Activated T-cell treated with anti-CD3 and anti-CD28 coated beads, Interleukin-2, amount 50 U/mL, for 24 hours (primary cell): Measurements from ENCODE around the gene VGLL3.
"Not testable (repeated sequence)": the region's sequence is repeated elsewhere in the genome, so short reads cannot be mapped to it uniquely, and the experiment has no call there.

Experiments
- DNase-seq: peaks from one replicate; pipeline ENCODE4 v3.0.0-alpha.2; 2020
- H3K27ac Mint-ChIP-seq: 2 replicates; pipeline ENCODE4 v1.8.0; 2020; ENCODE audit warnings: mild to moderate bottlenecking, mixed read lengths
- H3K27me3 Mint-ChIP-seq: 2 replicates; pipeline ENCODE4 v1.8.0; 2020; ENCODE audit warnings: mixed read lengths
- H3K36me3 Mint-ChIP-seq: 2 replicates; pipeline ENCODE4 v1.8.0; 2020; ENCODE audit warnings: low read depth, mixed read lengths
- H3K4me1 Mint-ChIP-seq: 2 replicates; pipeline ENCODE4 v1.8.0; 2020; ENCODE audit warnings: low read depth, mixed read lengths
- H3K4me3 Mint-ChIP-seq: 2 replicates; pipeline ENCODE4 v1.8.0; 2020; ENCODE audit warnings: mild to moderate bottlenecking, moderate library complexity, mixed read lengths
- H3K9me3 Mint-ChIP-seq: 2 replicates; pipeline ENCODE4 v1.8.0; 2020; ENCODE audit warnings: mixed read lengths

VGLL3 gene, protein sequence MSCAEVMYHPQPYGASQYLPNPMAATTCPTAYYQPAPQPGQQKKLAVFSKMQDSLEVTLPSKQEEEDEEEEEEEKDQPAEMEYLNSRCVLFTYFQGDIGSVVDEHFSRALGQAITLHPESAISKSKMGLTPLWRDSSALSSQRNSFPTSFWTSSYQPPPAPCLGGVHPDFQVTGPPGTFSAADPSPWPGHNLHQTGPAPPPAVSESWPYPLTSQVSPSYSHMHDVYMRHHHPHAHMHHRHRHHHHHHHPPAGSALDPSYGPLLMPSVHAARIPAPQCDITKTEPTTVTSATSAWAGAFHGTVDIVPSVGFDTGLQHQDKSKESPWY

DNA sequence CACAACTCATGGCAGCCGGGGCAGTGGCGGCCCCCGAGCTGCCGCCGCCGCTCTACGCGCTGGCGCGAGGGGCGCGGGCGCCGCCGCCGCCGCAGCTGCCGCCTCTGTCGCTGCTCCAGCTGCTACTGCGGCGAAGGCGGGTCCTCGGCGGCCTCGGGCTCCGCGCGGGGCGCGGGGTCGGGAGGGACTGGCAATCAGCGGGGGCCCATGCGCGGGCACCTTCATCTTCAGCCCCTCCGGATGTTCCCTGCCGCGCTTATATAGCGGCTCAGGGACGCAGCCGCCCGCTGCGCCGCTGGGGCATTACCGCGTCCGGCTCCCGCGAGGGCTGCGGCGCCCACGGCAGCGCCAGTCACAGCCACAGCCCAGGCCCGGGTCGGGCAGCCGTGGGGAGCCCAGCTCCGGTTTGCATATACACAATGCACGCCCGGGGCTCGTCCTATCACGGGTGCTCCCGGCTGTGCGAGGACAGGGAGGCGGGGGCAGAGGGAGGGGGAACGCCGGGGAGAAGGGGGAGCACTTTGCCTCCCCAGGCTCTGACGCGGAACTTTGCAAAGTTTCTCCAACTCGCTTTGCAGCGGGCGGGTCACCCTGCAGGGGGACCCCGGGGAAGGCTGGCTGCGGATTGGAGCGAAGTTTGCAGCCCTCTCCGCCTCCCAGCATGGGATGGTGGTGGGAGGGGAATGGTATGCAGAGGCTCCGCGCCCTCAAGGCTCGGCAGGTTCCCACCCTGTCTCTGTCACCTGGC lies at the start of gene VGLL3:
Gene VGLL3 (minus strand): TSS at position 416 of the 748 bp plus-strand sequence. CDS start 406 bp downstream, at position 10.
- Mint-ChIP-seq H3K36me3 (no peaks in the 10 kb centered on the region), H3K4me3 (no peak within 1 kb of the TSS), H3K9me3 (no peaks in the 10 kb centered on the region), H3K4me1 (peaks cover 2% of the 10 kb centered on the region), H3K27ac (no peak within 1 kb of the TSS), H3K27me3 (peaks cover 34% of the 10 kb centered on the region)
- DNase-seq: peak; percentile 32

DNA sequence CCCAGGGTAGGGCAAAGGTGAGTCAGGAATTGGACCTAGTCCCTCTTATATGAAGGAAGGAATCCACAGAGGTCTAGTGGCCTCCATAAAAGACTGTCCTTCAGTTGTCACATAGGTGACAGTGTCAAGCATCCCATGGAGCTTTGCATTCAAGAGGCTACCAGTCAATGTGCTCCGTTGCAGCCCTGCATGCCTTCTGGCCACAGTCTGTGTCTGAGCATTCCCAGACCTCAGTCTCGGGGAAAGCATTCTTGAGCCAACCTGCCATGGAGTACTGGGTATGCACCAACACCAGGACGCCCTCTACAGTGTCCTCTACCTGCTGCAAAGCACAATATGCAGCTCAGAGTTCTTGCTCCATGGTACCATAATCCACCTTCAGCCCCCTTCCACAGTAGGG lies 46.7 kb upstream of the VGLL3 start:
- no peaks in the 10 kb centered on the region for H3K4me1 Mint-ChIP-seq
- H3K4me3 Mint-ChIP-seq: no peak overlapping the region
- no peaks in the 10 kb centered on the region for H3K9me3 Mint-ChIP-seq
- no peak overlapping the region for H3K27ac Mint-ChIP-seq
- no peak for DNase-seq
- H3K36me3 Mint-ChIP-seq: no peaks in the 10 kb centered on the region
- H3K27me3 Mint-ChIP-seq: no peaks in the 10 kb centered on the region

DNA sequence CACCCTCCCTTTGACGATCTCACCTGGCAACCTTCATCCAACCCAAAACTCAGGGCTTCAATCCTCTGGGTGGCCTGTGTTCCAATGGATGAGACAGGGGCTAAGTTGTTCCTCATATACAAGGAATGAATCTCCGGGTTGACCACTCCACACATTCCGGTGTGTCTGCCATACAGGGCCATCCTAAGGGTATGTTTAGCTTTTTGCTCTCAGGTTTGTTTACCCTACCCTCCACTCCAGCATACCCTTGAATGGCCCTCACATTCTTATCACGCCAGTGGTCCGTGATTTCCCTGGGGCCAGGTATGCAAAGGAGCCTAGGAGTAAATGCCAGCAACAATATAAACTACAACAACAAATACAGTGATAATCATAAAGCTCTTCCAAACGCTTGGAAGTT lies 45.7 kb upstream of the VGLL3 start:
- Mint-ChIP-seq H3K36me3 (no peaks in the 10 kb centered on the region), H3K4me3 (no peak overlapping the region), H3K27ac (no peak overlapping the region), H3K4me1 (no peaks in the 10 kb centered on the region), H3K9me3 (no peaks in the 10 kb centered on the region), H3K27me3 (no peaks in the 10 kb centered on the region)
- DNase-seq: no peak

DNA sequence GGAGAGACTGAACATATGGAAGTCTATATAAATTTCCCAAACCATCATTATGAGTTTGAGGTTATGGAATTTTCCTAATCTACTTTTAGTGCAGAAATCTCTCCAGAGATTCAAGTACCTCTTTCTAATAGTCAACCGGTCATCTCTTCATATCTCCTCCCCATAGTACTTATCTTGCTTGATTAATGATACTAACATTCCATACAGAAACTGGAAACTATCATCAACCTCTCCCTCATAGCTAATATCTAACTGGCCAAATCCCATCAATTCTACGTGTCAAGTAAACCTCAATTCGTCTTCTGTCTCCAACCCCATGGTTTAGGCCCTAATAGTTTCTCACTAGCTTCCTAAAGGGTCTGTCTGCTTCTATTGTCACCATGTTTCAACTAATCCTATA lies 44.4 kb upstream of the VGLL3 start:
- H3K27me3 Mint-ChIP-seq: no peaks in the 10 kb centered on the region
- no peaks in the 10 kb centered on the region for H3K4me1 Mint-ChIP-seq
- no peak overlapping the region for H3K27ac Mint-ChIP-seq
- no peak overlapping the region for H3K4me3 Mint-ChIP-seq
- no peaks in the 10 kb centered on the region for H3K9me3 Mint-ChIP-seq
- H3K36me3 Mint-ChIP-seq: no peaks in the 10 kb centered on the region
- no peak for DNase-seq

DNA sequence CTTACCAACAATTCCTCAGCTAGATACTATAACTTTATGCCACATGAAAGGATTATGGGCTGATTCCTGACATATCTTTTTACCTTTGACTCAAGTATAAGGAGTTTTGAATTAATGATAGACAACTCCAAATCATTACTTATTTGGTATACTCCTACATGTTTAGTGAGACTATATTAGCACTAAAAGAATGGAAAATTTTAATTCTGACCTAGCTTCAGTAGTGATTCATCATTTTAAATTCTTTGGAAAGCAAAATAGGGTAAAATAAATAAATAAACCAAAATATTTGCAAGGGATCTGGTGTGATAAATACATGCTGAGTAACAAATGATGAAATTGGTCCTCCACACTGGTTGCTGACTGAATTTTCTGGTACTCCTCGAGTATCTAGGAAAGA lies 42.3 kb upstream of the VGLL3 start:
- Mint-ChIP-seq H3K36me3 (no peaks in the 10 kb centered on the region), H3K4me3 (no peak overlapping the region), H3K4me1 (no peaks in the 10 kb centered on the region), H3K27me3 (no peaks in the 10 kb centered on the region), H3K27ac (no peak overlapping the region), H3K9me3 (peaks cover 2% of the 10 kb centered on the region)
- DNase-seq: no peak

DNA sequence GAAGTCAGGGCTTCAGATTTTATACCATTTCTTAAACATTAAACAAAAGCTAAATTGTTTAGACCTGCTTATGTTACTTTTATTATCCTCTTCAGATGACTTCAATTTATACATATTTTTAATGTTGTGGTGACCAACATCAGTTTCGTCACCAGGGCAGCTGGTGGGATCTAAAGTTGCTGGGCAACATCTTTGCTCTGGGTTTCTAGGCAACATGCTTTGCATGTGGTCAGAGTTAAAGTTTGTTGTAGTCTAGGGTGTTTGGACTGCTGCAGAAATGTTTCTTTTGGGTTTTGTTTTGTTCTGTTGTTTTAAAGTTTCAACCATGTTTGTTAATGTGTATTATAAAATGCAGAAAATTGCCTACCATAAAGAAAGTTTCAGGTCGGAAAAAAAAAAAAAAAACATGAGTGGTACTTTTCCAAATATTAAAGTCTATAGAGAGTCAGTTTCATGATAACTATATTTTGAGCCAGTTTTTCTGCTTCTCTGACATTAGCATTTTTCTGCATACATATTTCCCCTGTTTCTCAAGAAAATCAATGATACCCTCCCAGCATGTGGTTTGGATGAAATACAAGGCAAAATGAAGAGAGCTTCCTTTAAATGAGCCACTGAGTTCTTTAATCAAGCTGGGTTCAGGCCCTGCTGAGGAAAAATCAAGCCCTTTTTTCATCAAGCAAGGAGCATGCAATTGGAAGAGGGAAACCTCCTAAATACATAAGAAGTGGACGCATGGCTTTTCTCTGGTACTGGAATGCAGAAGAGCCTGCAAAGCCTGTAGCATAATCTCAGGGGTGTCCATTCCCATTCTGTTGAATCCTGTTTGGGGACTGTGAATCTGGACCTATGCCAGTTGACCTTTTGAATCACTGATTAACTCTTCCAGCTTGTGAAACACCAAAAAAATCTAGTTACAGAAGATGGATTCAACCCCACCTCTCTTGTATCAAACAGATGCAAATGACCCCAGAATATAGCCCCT lies 35.0 kb upstream of the VGLL3 start:
- Mint-ChIP-seq H3K27ac (no peak overlapping the region), H3K9me3 (peaks cover 5% of the 10 kb centered on the region), H3K36me3 (no peaks in the 10 kb centered on the region), H3K4me3 (no peak overlapping the region), H3K4me1 (no peaks in the 10 kb centered on the region), H3K27me3 (no peaks in the 10 kb centered on the region)
- no peak for DNase-seq

DNA sequence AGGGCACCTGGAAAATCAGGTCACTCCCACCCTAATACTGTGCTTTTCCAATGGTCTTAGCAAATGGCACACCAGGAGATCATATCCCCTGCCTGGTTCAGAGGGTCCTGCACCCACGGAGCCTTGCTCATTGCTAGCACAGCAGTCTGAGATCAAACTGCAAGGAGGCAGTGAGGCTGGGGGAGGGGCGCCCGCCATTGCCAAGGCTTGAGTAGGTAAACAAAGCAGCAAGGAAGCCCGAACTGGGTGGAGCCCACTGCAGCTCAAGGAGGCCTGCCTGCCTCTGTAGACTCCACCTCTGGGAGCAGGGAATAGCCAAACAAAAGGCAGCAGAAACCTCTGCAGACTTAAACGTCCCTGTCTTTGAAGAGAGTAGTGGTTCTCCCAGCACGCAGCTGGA lies 26.4 kb upstream of the VGLL3 start:
- H3K27me3 Mint-ChIP-seq, H3K4me1 Mint-ChIP-seq, H3K27ac Mint-ChIP-seq, H3K4me3 Mint-ChIP-seq, DNase-seq, H3K36me3 Mint-ChIP-seq: not testable (repeated sequence)
- H3K9me3 Mint-ChIP-seq: peaks cover 14% of the 10 kb centered on the region

DNA sequence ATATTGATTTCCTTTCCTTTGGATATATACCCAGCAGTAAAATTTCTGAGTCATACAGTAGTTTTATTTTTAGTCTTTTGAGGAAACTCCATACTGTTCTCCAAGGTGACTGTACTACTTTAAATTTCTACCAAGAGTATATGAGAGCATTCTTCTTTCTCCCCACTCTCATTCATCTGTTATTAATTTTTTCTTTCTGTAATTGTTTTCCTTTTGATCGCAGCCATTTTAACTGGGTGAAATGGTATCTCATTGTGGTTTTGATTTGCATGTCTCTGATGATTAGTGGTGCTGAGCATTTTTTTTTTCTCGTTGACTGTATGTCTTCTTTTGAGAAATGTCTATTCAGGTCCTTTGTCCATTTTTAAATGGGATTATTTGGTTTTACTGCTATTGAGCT lies 18.3 kb upstream of the VGLL3 start:
- DNase-seq: no peak
- no peaks in the 10 kb centered on the region for H3K27me3 Mint-ChIP-seq
- no peak overlapping the region for H3K27ac Mint-ChIP-seq
- H3K36me3 Mint-ChIP-seq: no peaks in the 10 kb centered on the region
- no peaks in the 10 kb centered on the region for H3K4me1 Mint-ChIP-seq
- no peak overlapping the region for H3K4me3 Mint-ChIP-seq
- H3K9me3 Mint-ChIP-seq: peaks cover 3% of the 10 kb centered on the region

DNA sequence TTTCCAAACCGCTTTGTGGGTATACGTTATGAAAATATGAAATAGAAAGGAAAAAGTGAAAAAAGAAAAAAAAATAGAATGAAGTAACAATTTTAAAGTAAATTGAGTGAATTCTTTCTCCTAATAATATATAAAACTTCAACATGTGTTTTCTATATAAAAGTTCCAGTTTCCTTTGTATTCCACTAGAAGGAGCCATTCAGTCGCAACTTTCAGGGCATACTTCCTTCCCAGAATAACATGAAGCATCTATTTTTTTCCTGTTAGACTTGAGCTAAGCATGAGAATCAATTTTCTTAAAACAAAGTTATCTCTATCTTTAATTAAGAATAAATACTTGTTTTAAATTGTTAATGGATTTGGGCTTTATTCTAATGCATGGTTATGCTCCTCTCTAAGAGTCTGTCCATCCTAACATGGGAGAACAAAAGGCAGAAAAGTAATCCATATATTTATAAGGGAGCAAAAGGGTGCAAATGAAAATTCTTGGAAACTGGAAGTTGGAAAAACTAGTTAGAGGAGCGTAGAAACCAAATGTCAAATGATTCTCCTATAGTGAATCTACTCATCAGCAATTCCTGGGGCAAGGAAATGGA lies 16.0 kb upstream of the VGLL3 start:
- no peak for DNase-seq
- H3K4me3 Mint-ChIP-seq: no peak overlapping the region
- H3K27ac Mint-ChIP-seq: no peak overlapping the region
- H3K36me3 Mint-ChIP-seq: no peaks in the 10 kb centered on the region
- H3K4me1 Mint-ChIP-seq: no peaks in the 10 kb centered on the region
- no peaks in the 10 kb centered on the region for H3K27me3 Mint-ChIP-seq
- peaks cover 3% of the 10 kb centered on the region for H3K9me3 Mint-ChIP-seq

DNA sequence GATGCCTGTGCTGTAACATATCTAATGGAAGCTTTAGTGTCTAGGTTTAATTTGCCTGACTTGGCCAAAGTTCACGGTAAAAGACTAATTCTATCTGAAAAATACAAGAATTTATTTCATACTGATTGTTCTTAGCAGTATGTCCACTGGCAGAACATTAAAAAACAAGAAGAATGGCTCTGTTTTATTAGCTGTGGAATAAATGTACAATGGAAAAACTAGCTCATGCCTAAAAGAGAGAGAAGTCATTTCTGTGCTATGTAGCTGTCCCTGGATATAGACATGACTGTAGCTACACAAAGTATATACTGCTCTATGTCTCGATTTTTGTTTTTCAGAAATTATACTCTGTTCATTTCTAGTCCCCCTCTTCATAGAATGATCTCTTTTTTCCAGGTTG lies 13.9 kb upstream of the VGLL3 start:
- Mint-ChIP-seq H3K27me3 (no peaks in the 10 kb centered on the region), H3K27ac (no peak overlapping the region), H3K36me3 (no peaks in the 10 kb centered on the region), H3K9me3 (peaks cover 3% of the 10 kb centered on the region), H3K4me1 (no peaks in the 10 kb centered on the region), H3K4me3 (no peak overlapping the region)
- no peak for DNase-seq

DNA sequence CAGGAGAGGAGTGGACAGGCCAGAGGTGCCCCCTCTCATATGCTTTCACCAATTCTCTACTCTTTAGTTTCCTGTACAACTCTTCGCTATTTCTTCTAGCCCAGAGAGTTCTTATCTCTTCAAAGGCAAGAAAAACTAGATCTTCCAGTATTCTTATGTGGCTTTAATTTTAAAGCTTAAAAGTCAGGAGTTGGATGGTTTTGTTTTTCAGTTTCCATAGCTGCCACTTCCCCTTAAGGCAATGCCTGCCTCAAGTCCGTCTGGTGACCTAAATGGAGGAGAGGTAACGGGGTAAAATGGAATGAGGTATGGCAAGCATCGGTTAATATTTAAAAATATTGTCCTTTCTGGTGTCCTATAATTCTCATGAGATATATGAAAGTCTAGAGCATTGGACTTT lies 11.4 kb upstream of the VGLL3 start:
- H3K27me3 Mint-ChIP-seq: no peaks in the 10 kb centered on the region
- no peaks in the 10 kb centered on the region for H3K36me3 Mint-ChIP-seq
- DNase-seq: no peak
- H3K4me3 Mint-ChIP-seq: no peak overlapping the region
- H3K9me3 Mint-ChIP-seq: no peaks in the 10 kb centered on the region
- no peaks in the 10 kb centered on the region for H3K4me1 Mint-ChIP-seq
- no peak overlapping the region for H3K27ac Mint-ChIP-seq

DNA sequence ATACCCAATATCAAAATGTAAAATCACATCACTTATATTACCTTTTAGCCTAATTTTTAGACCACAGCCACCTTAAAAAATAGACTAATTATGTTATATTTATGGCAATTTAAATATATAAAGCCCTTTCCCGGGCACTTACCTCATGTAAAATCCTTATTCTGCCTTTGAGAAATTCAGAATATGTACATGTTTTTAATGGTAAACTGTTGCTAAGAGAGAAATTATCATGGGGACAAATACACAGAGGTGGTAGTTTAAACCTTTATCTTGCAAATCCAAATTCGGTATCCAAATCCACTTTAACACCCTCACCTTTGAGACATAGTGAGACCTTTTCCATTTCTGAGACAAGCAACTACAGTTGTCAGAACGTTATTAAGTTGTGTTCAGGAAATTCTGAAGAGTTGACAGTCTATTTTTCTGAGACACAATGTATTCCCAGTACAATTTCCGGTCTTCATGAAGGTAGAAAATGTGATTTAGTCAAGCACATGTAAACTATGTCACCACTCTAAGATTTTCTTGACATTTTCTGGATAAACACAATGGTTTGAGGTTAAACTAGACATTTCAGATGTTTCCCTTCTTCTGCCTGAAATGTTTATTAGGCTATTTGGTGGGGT lies 10.6 kb upstream of the VGLL3 start:
- DNase-seq: no peak
- Mint-ChIP-seq H3K27me3 (no peaks in the 10 kb centered on the region), H3K27ac (no peak overlapping the region), H3K4me1 (no peaks in the 10 kb centered on the region), H3K4me3 (no peak overlapping the region), H3K36me3 (no peaks in the 10 kb centered on the region), H3K9me3 (no peaks in the 10 kb centered on the region)

DNA sequence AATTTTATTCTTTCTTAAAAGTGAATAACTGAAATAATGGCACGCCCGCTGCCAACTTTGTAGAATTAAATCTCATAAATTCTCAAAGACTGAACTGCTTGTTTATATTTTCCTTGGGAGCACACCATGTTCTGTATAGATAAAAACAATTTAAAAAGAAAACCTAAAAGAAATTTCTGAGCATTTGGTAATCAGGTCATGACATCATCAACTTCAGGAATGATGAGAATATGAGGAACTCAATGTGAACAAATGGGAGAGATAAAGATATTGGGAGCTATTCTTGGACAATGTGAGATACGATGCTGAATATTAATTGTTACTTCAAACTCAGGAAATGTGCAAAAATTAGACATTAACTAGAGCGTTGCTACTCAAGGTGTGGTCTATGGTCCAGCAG lies 10.0 kb upstream of the VGLL3 start:
- DNase-seq: no peak
- Mint-ChIP-seq H3K4me1 (no peaks in the 10 kb centered on the region), H3K27ac (no peak overlapping the region), H3K9me3 (no peaks in the 10 kb centered on the region), H3K4me3 (no peak overlapping the region), H3K27me3 (no peaks in the 10 kb centered on the region), H3K36me3 (no peaks in the 10 kb centered on the region)

DNA sequence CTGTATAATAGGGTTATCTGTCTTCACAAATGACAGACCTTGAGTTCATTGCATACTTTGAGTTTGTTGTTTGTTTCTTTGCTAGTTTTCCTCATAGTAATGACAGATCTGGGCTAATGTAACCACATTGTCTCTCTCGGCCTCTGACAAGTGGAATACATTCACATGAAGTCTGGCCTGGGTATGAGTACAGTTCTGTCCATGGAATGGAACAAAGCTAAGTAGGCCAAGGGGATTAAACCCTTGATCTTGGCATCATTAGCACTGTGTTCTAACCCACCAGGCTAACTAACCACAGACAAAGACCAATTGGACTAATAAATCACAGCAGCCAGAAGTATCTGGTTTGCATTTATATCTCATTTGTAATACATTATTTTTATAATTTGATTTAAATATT lies 7.6 kb upstream of the VGLL3 start:
- peaks cover 3% of the 10 kb centered on the region for H3K27me3 Mint-ChIP-seq
- H3K36me3 Mint-ChIP-seq: no peaks in the 10 kb centered on the region
- no peak overlapping the region for H3K27ac Mint-ChIP-seq
- H3K4me1 Mint-ChIP-seq: no peaks in the 10 kb centered on the region
- no peak for DNase-seq
- no peaks in the 10 kb centered on the region for H3K9me3 Mint-ChIP-seq
- H3K4me3 Mint-ChIP-seq: no peak overlapping the region
